Non-pigmented ciliary epithelial cell (primary cell): ENCODE results near the gene MEF2D.

Experiments used
- DNase-seq: peaks from one replicate; pipeline ENCODE4 v3.0.0-alpha.2; 2010; ENCODE audit warnings: low read depth

MEF2D gene

DNA sequence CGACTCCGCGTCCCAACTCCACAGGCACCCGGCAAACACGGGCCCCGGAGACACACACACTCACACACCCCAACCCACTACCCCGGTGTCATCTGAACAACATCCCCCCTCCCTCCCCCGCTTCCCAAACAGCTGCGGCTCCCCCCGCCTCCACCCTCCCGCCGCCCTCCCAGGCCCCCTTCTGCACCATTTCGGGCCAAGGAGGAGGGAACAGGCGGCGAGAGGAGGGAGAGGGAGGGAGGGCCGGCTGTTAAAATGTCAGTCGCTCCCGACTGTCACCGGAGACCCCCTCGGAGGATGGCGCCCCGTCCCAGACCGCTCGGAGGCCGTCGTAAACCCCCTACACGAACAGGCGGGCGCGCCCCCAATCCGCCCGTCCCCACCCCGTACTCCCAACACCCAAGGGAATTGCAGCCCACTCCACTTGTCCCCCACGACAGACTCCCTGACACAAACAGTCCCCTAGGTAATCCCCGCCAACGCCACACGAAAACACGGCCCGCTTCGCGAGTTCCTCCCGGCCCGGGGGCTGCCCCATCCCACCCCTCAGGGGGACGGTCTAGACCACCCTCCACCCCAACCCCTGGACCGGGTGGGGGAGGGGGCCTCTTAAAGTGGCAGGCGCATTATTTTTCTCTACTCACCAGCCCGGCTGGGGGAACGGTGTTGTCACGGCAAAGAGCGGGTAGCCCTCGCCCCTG lies 583 bp downstream of the MEF2D start:
- DNase-seq: no peak

DNA sequence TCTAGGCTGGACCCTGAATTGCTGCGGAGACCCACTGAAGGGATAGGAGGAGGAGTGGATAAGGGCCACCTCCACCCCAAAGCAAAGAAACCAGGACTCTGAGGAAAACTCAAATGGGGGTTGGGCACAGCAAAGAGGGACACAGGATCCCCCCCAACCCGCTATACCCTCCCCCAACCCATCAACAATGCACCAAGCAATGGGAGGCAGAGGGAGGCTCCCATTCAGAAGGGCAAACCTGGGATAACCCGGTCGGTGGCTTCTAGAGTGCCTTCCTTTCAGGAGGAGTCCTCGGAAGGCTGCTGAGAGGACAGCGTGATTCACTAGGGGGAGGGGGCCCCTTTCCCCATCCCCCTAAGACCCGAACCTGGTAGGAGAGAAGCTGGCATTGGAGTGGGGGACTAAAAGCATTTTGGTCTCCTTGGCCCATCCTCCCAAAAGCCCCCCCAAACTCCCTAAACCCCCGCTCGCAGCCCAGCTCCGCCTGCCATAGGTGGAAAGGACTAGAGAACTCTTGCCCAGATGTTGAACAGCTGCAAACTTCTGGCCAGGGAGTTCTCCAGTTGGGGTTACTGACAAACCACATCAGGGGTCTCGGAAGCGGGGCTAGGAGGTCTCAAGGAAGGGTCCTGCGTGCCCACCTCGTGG lies 1.3 kb downstream of the MEF2D start:
- no peak for DNase-seq

DNA sequence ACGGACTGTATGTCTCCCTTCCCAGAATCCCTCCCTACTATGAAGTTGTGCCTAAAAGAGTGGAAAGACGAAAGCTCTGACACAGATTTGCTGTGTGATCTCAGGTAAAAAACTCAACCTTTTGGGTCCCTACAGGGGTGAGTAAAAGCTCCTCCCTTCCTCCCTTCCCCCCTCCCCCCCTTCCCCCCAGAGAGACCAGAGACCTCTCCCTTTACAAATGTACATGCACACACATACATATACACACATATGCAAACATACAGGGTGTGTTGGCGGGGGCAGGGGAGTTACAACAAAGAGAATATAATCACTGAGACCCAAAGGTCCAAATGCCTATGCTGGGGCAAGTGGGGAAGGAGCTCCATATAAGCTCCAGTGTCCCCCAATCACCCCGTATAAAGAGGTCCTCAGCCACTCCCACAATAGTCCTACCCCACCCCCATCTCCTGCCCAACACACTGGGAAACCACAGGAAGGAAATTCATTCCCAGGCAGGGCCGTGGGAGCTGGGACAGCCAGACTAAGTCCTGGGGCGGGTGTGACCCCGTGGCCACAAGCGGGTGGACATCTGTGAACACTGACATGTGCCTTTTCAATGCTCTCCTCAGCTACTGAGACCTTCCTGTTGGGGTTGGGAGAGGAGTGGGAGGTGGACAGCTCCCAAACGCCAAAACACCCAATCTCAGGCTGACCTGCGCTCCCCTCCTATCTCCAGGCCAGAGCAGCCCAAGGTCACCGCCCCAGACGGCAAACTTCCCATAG lies 2.0 kb downstream of the MEF2D start:
- no peak for DNase-seq

DNA sequence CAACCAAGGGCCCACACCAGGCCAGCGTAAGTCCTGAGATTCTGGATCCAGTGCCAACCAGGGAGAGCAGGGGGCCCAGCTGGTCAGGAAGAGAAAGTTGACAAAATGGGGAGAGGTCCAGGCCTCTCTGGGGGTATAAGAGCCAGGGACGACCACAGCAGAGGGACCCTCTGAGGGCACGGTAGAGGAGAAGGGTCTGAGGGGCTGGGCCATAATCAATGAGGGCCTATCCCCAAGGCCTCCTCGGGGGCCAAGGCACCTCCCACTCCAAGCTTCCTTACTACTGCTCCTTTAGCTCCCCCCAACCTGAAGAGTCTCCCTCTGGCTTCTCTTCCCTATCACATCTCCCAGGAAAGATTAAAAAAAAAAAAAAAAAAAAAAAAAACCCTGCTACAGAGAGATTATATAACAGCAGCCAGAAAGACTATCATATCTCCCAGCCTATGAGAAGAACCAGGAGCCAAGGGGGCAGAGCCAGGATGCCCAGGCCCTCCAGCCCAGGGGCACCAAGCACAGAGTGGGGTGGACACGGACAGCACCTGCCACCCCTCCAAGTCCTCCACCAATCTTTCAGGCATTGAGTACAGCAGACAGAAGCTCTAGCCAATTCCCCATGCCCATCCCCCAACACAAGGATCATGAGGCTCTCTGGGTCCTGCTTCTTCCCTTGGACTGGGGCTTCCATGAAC lies 2.7 kb downstream of the MEF2D start:
- DNase-seq: no peak

DNA sequence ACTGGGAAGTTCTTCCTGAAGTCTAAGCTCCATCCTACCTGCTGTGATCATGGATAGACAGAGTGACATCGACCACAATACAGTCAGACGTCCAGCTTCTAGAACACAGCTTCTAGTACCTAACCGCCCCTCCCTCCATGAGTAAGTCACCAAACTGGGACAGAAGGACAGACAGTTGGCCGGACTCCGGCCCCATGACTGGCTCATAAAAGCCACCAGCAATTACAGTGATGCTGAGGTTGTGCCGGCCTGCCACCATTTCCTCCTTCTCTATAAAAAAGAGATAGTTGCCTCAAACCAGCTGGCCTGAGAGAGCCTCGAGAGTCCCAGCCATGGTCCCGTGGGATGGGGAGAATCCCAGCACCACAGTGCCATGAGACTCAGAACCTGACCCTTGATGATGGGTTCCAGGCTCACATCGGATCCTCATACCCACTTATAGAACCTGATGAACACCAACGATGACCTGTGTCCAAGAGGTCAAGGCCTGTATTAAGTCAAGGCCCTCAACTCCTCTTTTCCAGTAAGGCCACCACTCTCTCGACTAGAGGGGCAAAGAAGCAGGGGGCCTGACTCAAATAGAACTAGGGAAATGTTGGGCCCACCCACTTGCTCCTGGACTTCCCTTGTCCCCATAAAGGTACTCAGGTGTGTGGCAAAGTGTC lies 3.4 kb downstream of the MEF2D start:
- DNase-seq: no peak

DNA sequence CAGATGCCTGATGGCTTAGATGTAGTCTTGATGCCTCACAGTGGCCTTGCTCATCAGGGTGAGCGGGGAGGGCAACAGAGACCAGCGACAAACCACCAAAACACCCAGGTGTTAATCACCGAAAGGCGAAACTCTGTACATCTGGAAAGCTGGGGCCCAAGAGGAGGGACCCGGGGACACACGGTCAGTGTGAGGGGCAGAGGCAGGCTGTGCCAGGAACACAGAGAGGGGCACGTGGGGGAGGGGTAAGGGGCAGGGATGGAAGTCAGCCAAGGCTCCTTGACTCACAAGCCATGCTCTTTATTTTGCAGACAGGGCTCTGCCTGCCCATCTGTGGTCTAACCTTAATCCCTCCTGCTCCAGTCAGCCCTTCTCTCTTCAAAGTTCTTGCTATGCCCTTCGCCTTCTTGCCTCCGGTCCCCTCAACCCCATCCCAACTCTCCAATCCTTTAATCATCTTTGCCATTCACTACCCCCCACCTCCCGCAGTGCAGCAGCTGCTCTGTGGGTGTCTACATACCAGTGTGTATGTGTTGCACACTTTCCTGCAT lies 4.3 kb downstream of the MEF2D start:
- no peak for DNase-seq

DNA sequence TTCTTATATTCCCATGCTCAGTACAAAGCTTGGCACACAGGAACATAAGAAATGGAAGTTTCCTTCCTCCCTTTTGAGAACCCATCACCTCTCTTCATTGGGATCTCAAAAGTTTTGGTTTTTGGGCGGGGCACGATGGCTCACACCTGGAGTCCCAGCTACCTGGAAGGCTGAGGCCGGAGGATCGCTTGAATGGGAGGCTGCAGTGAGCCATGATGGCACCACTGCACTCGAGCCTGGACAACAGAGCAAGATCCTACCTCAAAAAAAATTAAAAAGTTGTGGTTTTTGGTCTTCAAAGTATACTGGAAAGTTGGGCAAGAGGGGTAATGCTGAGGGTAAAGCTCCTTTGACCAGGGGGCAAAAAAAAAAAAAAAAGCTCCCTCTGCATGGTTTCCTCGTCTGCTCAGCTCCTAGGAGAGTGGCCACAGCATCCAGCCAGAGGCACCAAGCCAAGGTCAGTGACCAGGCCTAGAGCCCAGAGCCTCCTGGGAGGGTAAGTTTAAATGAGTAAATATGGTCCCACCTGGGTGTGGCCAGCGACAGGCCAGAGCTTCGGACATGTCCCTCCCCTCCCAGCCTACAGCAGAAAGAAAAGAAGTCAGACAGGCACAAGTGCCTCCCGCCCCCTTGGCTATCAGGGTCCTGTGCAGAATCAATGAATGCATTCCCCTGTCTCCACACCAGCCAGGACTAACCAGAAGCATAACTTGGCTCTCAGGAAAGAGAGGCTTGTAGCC lies 5.0 kb downstream of the MEF2D start:
- no peak for DNase-seq

DNA sequence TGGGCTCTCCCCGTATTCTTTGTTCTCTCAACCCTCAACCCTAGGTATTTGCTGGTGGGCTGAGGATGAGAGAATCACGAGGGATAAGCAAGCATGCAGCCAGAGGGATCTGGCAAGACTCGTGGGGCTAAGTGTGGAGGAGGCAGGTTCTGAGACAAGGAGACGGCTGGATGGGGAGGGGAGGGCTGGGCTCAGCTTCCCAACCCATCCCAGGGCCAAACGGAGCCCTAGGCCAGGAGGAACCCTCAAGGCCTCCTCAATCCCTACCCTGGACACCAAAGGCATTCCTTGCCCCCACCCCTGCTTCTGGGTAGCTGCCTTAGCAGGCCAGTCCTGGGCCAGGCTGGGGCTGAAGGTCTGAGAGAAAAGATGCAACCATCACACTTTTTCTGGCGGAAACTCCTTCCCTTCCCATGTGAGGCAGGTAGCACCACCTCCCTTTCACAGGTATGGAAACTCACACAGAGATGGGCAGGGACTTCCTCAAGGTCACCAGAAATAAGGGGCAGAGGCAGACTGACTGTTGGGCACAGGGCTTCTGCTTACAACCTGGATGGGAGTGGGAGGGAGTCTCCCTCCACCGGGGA lies 6.2 kb downstream of the MEF2D start:
- DNase-seq: no peak

DNA sequence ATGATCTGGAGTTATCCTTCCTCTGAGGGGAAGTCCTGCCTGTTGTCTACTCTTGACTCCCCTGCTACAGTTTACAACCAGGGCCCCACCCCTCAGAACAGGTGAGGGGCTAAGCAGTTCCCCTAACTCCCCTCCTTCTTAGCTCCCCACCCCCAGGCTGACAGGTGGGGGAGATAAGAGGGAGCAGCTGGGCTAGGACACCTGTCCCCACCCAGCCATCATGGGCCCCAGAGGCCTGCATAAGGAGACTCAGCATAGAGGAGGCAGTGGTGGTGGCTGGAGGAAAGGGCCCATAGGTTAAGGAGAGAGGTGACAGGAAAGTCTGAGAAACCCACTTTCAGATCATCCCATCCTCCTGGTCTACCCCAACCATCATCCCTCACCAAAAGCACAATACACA lies 6.8 kb downstream of the MEF2D start:
- DNase-seq: no peak

DNA sequence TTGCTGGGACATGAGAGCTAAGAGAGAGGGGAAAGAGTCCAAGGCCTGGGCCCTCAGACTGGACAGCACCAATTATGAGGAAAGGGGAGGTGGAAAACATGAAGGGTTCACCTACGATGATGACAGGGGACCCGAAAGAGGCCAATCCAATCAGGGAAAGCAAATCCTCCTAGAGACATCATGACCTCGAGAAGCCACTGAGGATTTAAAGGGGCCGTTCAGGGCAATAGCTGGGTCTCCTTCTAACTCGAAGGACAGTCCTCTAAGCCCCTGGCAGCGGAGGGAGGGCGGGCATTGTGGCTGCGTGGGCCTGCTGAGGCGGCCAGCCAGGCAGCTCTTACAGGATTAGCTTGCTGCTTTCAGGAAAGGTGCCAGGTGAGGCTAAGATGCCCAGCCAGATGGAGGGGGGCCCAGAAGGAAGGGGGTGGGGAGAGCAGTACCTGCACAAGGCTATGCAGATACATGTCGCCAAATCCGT lies 7.4 kb downstream of the MEF2D start:
- DNase-seq: no peak

DNA sequence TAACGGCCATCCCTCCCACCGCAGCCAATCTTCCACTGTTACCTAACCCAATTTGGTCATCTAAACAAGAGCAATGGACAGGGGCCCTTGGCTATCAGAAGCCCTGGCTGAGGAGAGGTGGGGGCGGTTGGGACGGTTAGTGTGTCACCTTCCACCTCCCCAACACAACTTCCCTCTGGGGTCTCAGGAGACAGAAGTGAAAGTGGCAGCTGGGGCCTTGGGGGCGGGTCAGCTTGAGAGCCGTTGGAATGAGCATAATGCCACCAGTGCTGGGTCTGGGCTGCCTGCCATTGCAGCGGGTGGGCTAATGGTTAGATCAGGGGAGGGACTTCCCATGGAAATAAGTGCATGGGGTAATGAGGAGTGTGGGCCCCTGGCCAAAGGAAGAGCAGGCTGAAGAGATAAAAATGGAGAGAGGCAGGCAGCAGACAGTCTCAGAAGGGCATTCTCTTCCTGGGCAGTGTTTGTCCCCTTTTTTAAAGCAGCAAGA lies 7.9 kb downstream of the MEF2D start:
- no peak for DNase-seq

DNA sequence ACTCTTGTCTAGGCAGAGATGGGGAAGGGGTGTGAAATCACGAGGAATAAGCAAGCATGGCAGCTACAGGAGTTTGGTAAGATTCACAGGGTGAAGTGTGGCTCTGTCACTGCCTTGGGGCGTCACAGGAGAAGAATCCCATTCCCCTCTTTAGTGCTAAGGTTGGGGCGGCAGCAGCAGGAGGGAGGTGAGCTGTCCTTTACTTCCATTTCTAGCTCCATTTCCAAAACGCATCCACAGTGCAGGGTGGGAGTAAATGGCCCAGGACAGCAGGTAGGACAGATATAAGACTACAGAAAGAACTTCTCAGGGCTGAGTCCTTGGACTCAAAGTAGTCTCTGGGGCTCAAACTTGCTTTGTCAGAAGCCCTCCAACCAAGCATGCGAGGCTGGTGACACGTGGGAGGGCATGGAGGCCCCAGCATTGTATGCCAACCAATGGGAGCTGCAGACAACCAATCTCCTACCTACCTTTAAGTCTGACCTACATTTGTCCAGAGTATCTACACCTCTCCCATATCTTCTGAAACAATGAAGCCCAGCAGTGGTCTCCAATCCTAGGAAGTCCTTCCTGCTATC lies 8.5 kb downstream of the MEF2D start:
- DNase-seq: no peak

DNA sequence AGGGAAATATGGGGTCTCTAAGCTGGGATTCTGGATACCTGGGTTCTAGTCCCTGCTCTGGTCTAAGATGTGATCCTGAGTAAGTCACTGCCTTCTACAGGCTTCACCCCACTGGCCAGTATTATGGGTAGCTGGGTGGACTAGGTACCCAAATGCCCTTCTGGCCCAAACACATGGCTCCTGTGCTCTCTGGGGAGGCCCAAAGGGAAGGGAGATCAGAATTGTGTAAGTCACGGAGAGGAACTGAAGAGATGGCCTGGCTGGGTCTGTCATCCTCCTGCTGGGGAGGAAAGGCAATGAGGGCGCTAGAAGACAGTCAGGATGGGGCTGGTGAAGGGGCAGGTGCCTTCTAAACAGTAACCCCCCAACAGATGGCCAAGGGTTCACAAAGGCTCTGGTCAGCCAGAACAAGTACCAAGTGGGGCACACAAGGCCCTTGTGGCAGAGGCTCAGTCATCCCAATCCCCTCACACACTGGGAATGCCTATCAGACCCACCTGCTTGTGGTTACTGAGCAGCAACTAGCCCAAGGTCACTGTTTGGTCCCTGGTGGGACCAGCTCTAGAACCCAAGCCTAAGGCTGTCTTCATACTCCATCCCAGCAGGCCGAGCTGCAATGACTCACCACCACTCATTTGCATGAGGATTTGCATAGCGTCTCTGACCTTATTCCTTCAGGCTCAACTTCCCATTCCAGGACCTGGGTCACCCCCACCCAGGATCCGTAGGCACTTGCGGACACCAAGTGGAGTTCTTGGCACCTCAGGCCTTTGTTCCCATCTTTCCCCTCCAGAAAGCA lies 9.2 kb downstream of the MEF2D start:
- no peak for DNase-seq

DNA sequence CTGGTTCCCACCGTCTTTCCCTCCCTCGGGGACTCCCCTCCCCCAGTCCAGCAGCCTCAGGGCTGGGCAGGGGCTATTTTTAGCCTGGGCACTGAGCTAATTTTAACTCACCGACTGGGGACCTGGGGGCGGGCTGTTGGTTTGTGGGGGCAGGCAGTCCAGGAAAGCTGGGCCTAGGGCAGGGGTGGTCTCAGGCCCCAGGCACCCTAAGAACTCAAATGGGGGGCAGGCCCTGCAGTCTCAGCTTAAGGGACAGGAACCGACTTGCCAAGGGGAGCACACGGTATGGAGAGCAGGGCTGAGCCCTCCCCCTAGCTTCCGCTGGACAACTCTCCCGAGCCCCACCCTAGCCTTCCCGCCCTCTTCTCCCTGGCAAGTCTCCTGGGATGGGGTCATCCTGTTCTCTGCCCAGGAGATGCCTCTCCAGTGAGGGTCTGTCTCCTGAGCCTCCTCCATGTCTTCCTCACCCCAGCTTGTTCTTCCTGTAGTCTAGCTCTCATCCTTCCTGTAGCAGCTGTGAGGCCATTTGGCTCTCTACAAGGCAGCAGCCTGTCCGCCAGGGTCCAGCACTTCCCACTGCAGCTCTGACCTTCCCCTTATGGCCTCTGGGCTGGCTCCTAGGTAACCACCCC lies 10.1 kb downstream of the MEF2D start:
- DNase-seq: no peak

DNA sequence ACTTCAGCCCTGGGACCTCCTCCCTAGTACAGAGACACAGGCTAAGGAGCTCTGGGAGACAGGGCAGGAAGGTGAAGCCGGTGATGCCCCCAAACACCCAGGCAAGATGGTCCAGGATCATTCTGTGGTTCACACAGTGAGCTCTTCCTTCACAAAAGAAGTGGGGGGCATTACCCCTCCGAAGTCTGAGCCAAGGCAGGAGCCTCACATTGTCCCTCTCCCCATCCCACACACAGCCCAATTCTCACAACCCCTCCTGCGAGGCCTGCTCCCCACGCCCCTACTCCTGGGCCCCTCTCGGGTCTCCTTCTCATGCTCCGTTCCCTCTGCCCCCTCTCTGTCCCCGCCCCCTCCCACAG lies 10.7 kb downstream of the MEF2D start:
- DNase-seq: no peak

DNA sequence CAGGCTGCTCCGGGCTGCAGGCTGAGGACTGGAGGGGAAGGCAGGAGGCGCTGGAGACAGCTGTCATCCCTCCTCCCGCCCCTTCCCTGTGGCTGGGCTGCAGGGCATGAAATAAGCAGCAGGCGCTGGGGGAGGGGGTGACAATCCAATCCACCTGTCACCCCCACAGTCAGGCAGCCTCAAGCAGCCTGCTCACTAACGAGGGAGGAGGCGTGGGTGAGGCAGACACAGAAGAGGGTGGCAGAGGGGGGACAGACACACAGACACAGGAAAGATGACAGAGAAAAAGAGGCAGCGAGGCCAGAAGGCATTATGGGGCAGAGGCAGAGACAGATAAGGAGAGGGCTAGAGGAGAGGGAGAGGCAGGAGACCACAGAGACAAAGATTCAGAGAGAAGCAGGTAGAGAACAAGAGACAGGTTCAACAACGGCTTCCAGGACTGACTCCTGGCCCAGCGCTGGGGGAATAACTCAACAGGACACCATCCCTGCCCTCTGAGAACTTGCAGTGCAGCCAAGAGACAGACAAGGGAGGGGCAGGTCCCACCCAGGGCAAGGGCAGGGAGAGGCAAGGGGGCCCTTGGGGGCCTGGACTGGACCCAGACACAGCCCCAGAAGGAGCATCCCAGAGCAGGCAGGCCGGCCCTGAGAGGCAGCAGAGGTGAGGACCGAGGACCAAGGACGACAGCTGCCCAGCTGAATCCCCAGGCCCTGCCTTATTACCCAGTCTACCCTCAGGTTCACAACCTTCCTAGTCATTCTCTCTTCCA lies 11.2 kb downstream of the MEF2D start:
- no peak for DNase-seq

DNA sequence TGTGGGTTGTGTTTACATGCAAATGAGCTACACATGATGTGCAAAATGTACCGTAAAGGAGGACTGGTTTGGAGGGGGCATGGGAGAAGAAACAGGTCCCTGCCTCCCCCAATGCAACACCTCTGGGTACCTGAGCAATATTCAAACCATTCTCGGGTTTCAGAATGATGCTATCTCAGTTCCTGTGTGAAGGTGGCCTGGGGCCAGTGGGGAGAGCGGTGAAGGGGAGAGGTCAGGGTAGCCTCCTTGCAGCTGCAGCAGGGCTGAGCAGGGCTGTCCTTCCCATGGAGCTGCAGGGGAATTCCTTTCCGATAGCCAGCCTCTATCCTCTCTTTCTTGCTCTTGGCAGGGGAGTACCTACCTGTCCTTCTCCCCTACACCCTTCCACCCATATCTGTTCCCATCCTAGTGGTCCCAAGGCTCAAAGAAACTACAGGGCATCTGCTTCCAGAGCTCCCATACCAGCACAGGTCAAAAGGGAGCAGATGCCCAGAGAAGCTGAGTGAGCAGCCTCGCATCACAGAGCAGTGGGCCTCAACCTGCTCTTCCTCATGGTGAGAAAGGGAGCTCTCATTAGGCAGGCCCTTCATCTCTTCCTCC lies 11.9 kb downstream of the MEF2D start:
- DNase-seq: no peak

DNA sequence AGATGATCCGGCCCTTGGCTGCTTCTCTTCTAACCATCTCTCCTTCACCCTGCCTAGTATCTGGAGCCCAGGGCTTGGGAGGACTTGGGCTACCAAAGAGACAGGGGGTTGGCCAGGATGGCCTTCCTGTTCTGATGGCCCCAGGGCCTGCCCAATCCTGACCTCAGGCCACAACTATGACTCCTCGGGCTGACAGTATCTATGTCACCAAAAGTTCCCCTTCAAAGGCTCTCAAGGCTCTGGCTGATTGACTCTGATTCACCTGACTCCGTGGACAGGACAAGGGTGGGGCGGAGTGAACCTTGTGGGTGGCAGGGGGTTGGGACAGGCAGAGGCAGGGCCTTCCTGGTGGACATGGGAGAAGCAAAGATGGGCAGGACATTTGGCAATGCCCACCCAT lies 12.7 kb downstream of the MEF2D start:
- no peak for DNase-seq
